K562 (cell line): ENCODE data around the gene TP63. TPM values are rescaled to one million over a fixed set of nuclear protein-coding genes. Genes with fewer than 3 reads are reported as not detected.

ENCODE experiments used
- ATAC-seq: fragments of 200-7000 bp; cut with Tn5 transposase; 3 replicates; pipeline ENCODE4 v1.9.1; 2020; ENCODE audit warnings: moderate library complexity
- BruUV-seq: library from RNA; stranded (reverse); fragments of 400-500 nt; replicated peaks from 2 replicates; lab custom pipeline; 2021; lab: Mats Ljungman, UMichigan
- CTCF ChIA-PET: fragments of 300-600 bp; formaldehyde crosslinking; extraction: SDS; loops from one replicate; lab custom pipeline; 2021; ENCODE audit warnings: low intra/inter-chr PET ratio; lab: Yijun Ruan, JAX
- POLR2A ChIA-PET: fragments of 300-600, 350-650 bp; sonication (Branson Sonifier 250); formaldehyde crosslinking; extraction: SDS; loops from one replicate; lab custom pipeline; 2021; ENCODE audit warnings: antibody characterized with exemption, inconsistent platforms; lab: Yijun Ruan, JAX
- DNase-seq, 4 experiments: peaks; one replicate each; pipeline versions ENCODE4 v3.0.0 to v3.0.0-alpha.2; 2011 to 2018; ENCODE audit warnings: low spot score in 3 of 4, mixed read lengths in 3 of 4; ENCODE audit errors: extremely low read depth in 1 of 4
- FAIRE-seq: peaks from 2 replicates; lab custom pipeline; 2011; peaks lifted over from hg19 to GRCh38; lab: Jason Lieb, UNC
- H2AFZ ChIP-seq: 2 replicates; pipeline ENCODE4 v1.6.0; 2011; ENCODE audit warnings: low read depth, low read length, control low read depth, inconsistent platforms
- H3K27ac ChIP-seq: fragments of 200-600 bp; 3 replicates; pipeline ENCODE4 v1.8.0; 2011; ENCODE audit warnings: low read depth, mild to moderate bottlenecking, control low read depth, inconsistent platforms, low read length, moderate library complexity, mixed read lengths; ENCODE audit errors: extremely low read depth
- H3K27me3 ChIP-seq, 2 experiments: fragments of 300-600 bp in 1 of 2; 2 replicates in 1 of 2; 3 replicates in 1 of 2; pipeline versions ENCODE4 v1.6.0 to v1.8.0; 2011; ENCODE audit warnings: inconsistent platforms in 2 of 2, low read length in 2 of 2, mild to moderate bottlenecking in 1 of 2, mixed read lengths in 1 of 2, moderate library complexity in 1 of 2; ENCODE audit not compliant: control insufficient read depth in 2 of 2, insufficient read depth in 2 of 2
- H3K36me3 ChIP-seq: fragments of 300-600 bp; 3 replicates; pipeline ENCODE4 v1.8.0; 2011; ENCODE audit warnings: mild to moderate bottlenecking, low read length, inconsistent platforms; ENCODE audit not compliant: control insufficient read depth, insufficient read depth
- H3K4me1 ChIP-seq, 2 experiments: fragments of 200-600 bp in 1 of 2; replicated peaks in 1 of 2; 2 replicates in 1 of 2; 3 replicates in 1 of 2; pipeline versions ENCODE4 v1.5.1 to v1.8.0; 2011; ENCODE audit warnings: inconsistent platforms in 2 of 2, low read length in 2 of 2, mild to moderate bottlenecking in 1 of 2, mixed read lengths in 1 of 2, moderate library complexity in 1 of 2; ENCODE audit not compliant: control insufficient read depth in 2 of 2, insufficient read depth in 2 of 2
- H3K4me2 ChIP-seq: 2 replicates; pipeline ENCODE4 v1.6.1; 2011; ENCODE audit warnings: low read length, control low read depth, inconsistent platforms, mixed read lengths; ENCODE audit not compliant: insufficient read depth
- H3K4me3 ChIP-seq: fragments of 200-600 bp; sonication (generic), shearing (Covaris generic); 2 replicates; pipeline ENCODE4 v1.5.1; 2016; ENCODE audit warnings: control low read depth, inconsistent platforms
- H3K79me2 ChIP-seq: fragments of 200-600 bp; 3 replicates; pipeline ENCODE4 v1.8.0; 2011; ENCODE audit warnings: low read length, inconsistent platforms; ENCODE audit not compliant: control insufficient read depth, insufficient read depth
- H3K9ac ChIP-seq, 2 experiments: 2 replicates each; pipeline versions ENCODE4 v1.6.0 to v1.6.1; 2011; ENCODE audit warnings: low read depth in 2 of 2, low read length in 2 of 2, control low read depth in 1 of 2, inconsistent platforms in 1 of 2, mild to moderate bottlenecking in 1 of 2, mixed read lengths in 1 of 2; ENCODE audit not compliant: insufficient read depth in 1 of 2
- H3K9me1 ChIP-seq: one replicate; pipeline ENCODE4 v1.6.0; 2011; ENCODE audit warnings: inconsistent platforms, mild to moderate bottlenecking, low read length, moderate library complexity; ENCODE audit not compliant: control insufficient read depth, insufficient read depth
- H3K9me3 ChIP-seq: replicated peaks from 2 replicates; pipeline ENCODE4 v1.5.1; 2011; ENCODE audit warnings: low read depth, low read length, inconsistent platforms; ENCODE audit not compliant: control insufficient read depth, insufficient read depth
- H4K20me1 ChIP-seq: replicated peaks from 2 replicates; pipeline ENCODE4 v1.6.1; 2011; ENCODE audit warnings: low read length, inconsistent platforms, mixed read lengths; ENCODE audit not compliant: control insufficient read depth, insufficient read depth
- PHF21A ChIP-seq: fragments of 450-650 bp; IDR thresholded peaks from 2 replicates; pipeline ENCODE4 v1.6.1; 2017; ENCODE audit warnings: low read depth, borderline replicate concordance
- POLR2G ChIP-seq: fragments of 200-400 bp; formaldehyde crosslinking; IDR thresholded peaks from 2 replicates; pipeline ENCODE4 v1.6.1; 2017; ENCODE audit warnings: low read depth, mild to moderate bottlenecking, antibody characterized with exemption, low read length, moderate library complexity
- RAD21 ChIP-seq, 2 experiments: fragments of 250-450 bp in 1 of 2; fragments of 450-650 bp in 1 of 2; sonication (Bioruptor Pico) in 1 of 2; formaldehyde crosslinking in 1 of 2; IDR thresholded peaks in 1 of 2; conservative IDR thresholded peaks in 1 of 2; 2 replicates each; pipeline versions ENCODE4 v1.4.0 to v1.8.0; 2020 to 2022; ENCODE audit warnings: mild to moderate bottlenecking in 2 of 2, moderate library complexity in 1 of 2
- RBFOX2 ChIP-seq: fragments of 200-400 bp; formaldehyde crosslinking; IDR thresholded peaks from 2 replicates; pipeline ENCODE4 v1.6.1; 2017; ENCODE audit warnings: low read depth, mild to moderate bottlenecking, low read length, moderate library complexity
- ZNF707 ChIP-seq: fragments of 250-450 bp; sonication (Bioruptor Pico); conservative IDR thresholded peaks from 2 replicates; pipeline ENCODE4 v1.8.0; 2022; ENCODE audit warnings: inconsistent platforms, mild to moderate bottlenecking, moderate library complexity
- WGBS: fragments of 100-300 bp; shearing (Covaris generic); methylation state at CpG from one replicate; pipeline ENCODE4 v1.1.6; 2016; ENCODE audit warnings: low coverage, mixed read lengths; ENCODE audit not compliant: insufficient coverage; ENCODE audit errors: missing lambda C conversion rate; 5-methylcytosine and 5-hydroxymethylcytosine counted together
- in situ Hi-C: fragments of 300-500 bp; cut with MboI; formaldehyde crosslinking; loops from 4 replicates; pipeline ENCODE4 v1.15.0; 2018; ENCODE audit warnings: inconsistent platforms, mixed read lengths
- intact Hi-C: fragments of 100-400 bp; cut with micrococcal nuclease; formaldehyde crosslinking; loops from 2 replicates; pipeline ENCODE4 v1.14.2; 2022
- polyA plus RNA-seq, 8 experiments: library from polyadenylated mRNA; depleted of rRNA in 4 of 8; stranded (reverse) in 5 of 8; unstranded in 3 of 8; fragments of >200 nt; fragmentation: Nextera tagmentation in 2 of 8; fragmentation: Illumina TruSeq in 1 of 8; extraction: Ambion mirVana in 2 of 8; extraction: Trizol in 1 of 8; gene quantifications; 2 replicates each; pipeline versions ENCODE4 v1.2.1 to v1.2.3, GENCODE V29; 2011 to 2014; ENCODE audit warnings: inconsistent platforms in 1 of 8, missing spikeins in 1 of 8
- total RNA-seq, 7 experiments: library from RNA; depleted of rRNA in 6 of 7; stranded (reverse); fragments of >200 nt in 6 of 7; fragmentation: Illumina TruSeq in 2 of 7; extraction: Trizol in 2 of 7; gene quantifications; 2 replicates each; pipeline versions ENCODE4 v1.2.1 to v1.2.3, GENCODE V29; 2011 to 2021; ENCODE audit warnings: low replicate concordance in 1 of 7
- TF ChIP-seq, protein P1 (sequence below): fragments of 250-450 bp; sonication (Bioruptor Pico); IDR thresholded peaks from 2 replicates; pipeline ENCODE4 v1.4.0; 2020; ENCODE audit warnings: mild to moderate bottlenecking, moderate library complexity

Gene TP63
- total and polyA plus RNA-seq, 9 of the 15 experiments (the other 6 are each of a cell fraction or from before 2014, with no cell fraction given): 0.32 to 1.4 (median 0.50) TPM

DNA sequence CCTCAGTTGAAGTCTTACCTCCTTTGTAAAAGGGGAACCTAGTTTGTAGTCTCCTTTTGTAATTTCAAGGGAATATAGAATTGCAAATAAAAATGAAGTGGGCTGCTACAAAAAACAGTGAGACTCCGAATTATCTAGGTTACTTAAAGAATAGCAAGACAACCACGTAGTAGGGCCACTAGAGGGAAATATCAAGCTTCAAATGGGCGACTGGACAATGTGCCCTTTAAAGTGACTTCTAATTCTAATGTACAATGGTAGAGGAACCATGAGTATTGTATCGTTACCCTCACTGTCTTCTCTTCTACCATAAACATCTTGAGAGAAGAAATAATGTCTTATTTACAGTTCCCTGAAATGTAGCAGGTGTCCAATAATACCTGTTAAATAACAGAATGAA is 56.3 kb downstream of the TP63 start:
- no peak overlapping the region for H2AFZ ChIP-seq
- no peaks in the 10 kb centered on the region for H3K27me3 ChIP-seq
- no peaks in the 10 kb centered on the region for H3K4me1 ChIP-seq
- H3K9ac ChIP-seq: no peak overlapping the region
- no peak overlapping the region for H3K4me3 ChIP-seq
- in situ Hi-C loops (no loop called here), intact Hi-C loops (no loop called here)
- no peak overlapping the region for H3K4me2 ChIP-seq
- ATAC-seq (no peak), DNase-seq (no peak), FAIRE-seq (no peak)
- no peaks in the 10 kb centered on the region for H3K36me3 ChIP-seq
- POLR2A ChIA-PET: no interaction called here
- 6% methylated on average over 4 of the region's 4 CpGs for WGBS
- H4K20me1 ChIP-seq: no peaks in the 10 kb centered on the region
- H3K9me3 ChIP-seq: no peaks in the 10 kb centered on the region
- CTCF ChIA-PET: no interaction called here
- no peak for TF ChIP-seq RBFOX2
- TF ChIP-seq RAD21 (CRISPR knock-in tag; conservative IDR thresholded peaks at IDR 0.05 in 1 of 2, IDR thresholded peaks at IDR 0.05 in 1 of 2): 0 out of 4 replicates have a peak, but pooled peaks of 1 of the 2 experiments have one; percentile 4
- H3K79me2 ChIP-seq: no peaks in the 10 kb centered on the region
- BruUV-seq: no TSS peak
- no peak overlapping the region for H3K27ac ChIP-seq
- H3K9me1 ChIP-seq: no peaks in the 10 kb centered on the region

DNA sequence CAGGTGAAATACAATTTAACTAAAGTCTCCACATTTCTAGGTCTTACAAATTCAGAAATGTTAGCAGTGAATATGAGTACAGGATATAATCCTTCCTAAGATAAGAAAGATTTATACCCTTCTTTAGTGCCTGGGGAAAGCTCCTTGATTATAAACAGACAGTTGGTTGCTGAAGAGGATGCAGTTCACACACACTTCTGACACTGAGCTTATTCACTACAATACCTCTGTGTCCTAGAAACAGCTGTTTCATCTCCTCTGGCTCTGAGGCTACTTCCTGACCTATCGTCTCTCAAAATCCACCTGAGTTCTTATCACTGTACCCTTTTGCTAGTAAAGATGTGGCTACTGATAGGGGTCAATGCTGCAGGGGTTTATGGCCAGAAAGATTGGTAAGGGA is 57.1 kb downstream of the TP63 start:
- DNase-seq (no peak), ATAC-seq (no peak), FAIRE-seq (no peak)
- H4K20me1 ChIP-seq: no peaks in the 10 kb centered on the region
- in situ Hi-C loops: no loop called here
- H3K9me1 ChIP-seq: no peaks in the 10 kb centered on the region
- TF ChIP-seq, protein P1, sequence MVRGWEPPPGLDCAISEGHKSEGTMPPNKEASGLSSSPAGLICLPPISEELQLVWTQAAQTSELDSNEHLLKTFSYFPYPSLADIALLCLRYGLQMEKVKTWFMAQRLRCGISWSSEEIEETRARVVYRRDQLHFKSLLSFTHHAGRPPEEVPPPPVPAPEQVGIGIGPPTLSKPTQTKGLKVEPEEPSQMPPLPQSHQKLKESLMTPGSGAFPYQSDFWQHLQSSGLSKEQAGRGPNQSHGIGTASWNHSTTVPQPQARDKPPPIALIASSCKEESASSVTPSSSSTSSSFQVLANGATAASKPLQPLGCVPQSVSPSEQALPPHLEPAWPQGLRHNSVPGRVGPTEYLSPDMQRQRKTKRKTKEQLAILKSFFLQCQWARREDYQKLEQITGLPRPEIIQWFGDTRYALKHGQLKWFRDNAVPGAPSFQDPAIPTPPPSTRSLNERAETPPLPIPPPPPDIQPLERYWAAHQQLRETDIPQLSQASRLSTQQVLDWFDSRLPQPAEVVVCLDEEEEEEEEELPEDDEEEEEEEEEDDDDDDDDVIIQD (CRISPR knock-in tag): no peak
- TF ChIP-seq POLR2G (no peak), PHF21A (no peak), ZNF707 (CRISPR knock-in tag) (no peak)
- no peaks in the 10 kb centered on the region for H3K36me3 ChIP-seq
- CTCF ChIA-PET: no interaction called here
- H3K9ac ChIP-seq: no peak overlapping the region
- no TSS peak for BruUV-seq
- H3K4me3 ChIP-seq: no peak overlapping the region
- no peak overlapping the region for H3K4me2 ChIP-seq
- no peak overlapping the region for H2AFZ ChIP-seq
- no peaks in the 10 kb centered on the region for H3K4me1 ChIP-seq
- H3K27ac ChIP-seq: no peak overlapping the region
- 10% methylated on average over 1 of the region's 1 CpG for WGBS
- intact Hi-C loops: no loop called here
- no peaks in the 10 kb centered on the region for H3K79me2 ChIP-seq
- no peaks in the 10 kb centered on the region for H3K9me3 ChIP-seq
- H3K27me3 ChIP-seq: no peaks in the 10 kb centered on the region
- POLR2A ChIA-PET: no interaction called here
